ENCODE results near the gene IQCE. TPM values are rescaled to one million over a fixed set of nuclear protein-coding genes. Genes with fewer than 3 reads are reported as not detected.

IQCE gene
- total RNA-seq, 4 donors from 2014 or later, result 9.7 to 23.5 (median 15.6) TPM

DNA sequence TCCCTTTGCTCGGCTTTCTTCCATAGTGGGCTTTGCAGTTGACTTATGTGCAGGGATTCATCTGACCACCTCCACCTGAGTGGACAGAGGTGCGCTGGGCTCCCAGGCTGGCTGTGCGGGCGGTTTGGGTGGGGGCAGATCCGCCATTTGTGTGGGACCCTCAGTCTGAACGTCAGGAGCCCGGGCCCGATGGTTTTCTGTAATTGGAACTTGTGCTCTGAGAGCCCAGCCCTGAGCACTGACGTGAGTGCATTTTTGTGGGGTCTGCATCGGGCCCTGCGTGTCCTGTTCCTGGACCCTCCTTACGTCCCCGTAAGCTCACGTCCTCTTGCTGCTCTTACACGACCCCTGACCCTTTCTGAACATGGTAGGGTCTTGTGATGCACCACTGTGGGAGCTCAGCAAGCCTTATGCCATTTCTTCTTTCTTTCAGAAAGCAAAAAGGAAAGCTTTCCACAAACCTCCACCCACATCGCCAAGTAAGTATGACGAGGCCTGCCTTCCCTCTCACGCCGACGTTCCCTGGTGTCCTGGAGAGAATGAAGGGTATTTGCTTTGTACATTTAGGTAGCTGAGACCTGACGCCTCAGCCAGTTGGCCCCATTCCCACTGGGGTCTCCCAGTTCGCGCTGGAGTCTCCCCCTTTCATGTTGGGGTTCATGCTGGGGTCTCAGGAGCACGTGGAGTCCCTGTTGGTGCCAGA is 9.9 kb downstream of the IQCE start:
- Histone ChIP-seq H3K27ac (no peak overlapping the region), H3K27me3 (no peaks in the 10 kb centered on the region), H3K36me3 (peaks cover 0 to 27% of the 10 kb centered on the region in 2 donors), H3K4me1 (peaks cover 0 to 19% (median 4%) of the 10 kb centered on the region in 3 donors), H3K4me3 (no peak overlapping the region), H3K9me3 (no peaks in the 10 kb centered on the region)
- TF ChIP-seq POLR2A (IDR thresholded peaks at IDR 0.05) (no peak), EP300 (IDR thresholded peaks at IDR 0.05) (no peak), POLR2AphosphoS5 (IDR thresholded peaks at IDR 0.05) (no peak), CTCF (IDR thresholded peaks at IDR 0.05) (no peak)
- WGBS, 2 donors (ENCODE audit: low coverage in 1 of 2), result 82 to 92% methylated on average over 6 to 15 of the region's 24 CpGs
- no peak for ATAC-seq

DNA sequence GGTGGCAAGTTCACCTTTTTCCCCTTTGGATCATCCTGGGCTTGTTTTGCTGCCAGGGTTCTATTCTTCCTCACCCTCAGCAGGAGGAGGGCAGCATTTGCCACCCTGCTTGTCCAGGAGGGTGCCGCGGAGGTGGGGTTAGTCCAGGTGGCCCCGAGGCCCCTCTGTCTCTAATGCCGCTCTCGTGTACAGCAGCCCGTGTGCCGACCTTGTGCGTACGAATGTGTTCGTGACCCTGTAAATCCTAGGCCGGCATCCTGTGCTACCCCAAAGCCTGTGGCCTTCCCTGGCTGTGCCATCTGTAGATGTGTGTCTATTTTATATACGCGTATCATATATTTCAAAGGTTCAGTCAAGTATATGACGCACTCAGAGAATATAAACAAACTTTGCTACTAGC is 10.6 kb downstream of the IQCE start:
- no peak overlapping the region for H3K27ac ChIP-seq
- no peak for ATAC-seq
- 94 to 96% methylated on average over 3 to 13 of the region's 14 CpGs for WGBS, 2 donors (ENCODE audit: low coverage in 1 of 2)
- peaks cover 0 to 19% (median 4%) of the 10 kb centered on the region in 3 donors for H3K4me1 ChIP-seq
- no peaks in the 10 kb centered on the region for H3K9me3 ChIP-seq
- no peaks in the 10 kb centered on the region for H3K27me3 ChIP-seq
- TF ChIP-seq EP300 (IDR thresholded peaks at IDR 0.05), result no peak
- TF ChIP-seq POLR2A (IDR thresholded peaks at IDR 0.05), result no peak
- no peak for TF ChIP-seq CTCF (IDR thresholded peaks at IDR 0.05)
- no peak overlapping the region for H3K4me3 ChIP-seq
- H3K36me3 ChIP-seq, result peaks cover 0 to 34% of the 10 kb centered on the region in 2 donors

- Histone ChIP-seq H3K9me3 (no peaks in the 10 kb centered on the region), H3K4me3 (no peak overlapping the region), H3K27ac (no peak overlapping the region), H3K4me1 (peaks cover 0 to 19% (median 4%) of the 10 kb centered on the region in 3 donors), H3K27me3 (no peaks in the 10 kb centered on the region), H3K36me3 (peaks cover 0 to 40% of the 10 kb centered on the region in 2 donors)
- TF ChIP-seq EP300 (IDR thresholded peaks at IDR 0.05) (no peak), POLR2A (IDR thresholded peaks at IDR 0.05) (no peak), CTCF (IDR thresholded peaks at IDR 0.05) (no peak), POLR2AphosphoS5 (IDR thresholded peaks at IDR 0.05) (no peak)
- 52 to 71% methylated on average over 8 to 10 of the region's 16 CpGs for WGBS, 2 donors (ENCODE audit: low coverage in 1 of 2)
- ATAC-seq, result no peak
Measured at GRCh38 chr7:2570021-2570420, 11.2 kb downstream of the IQCE start.

GRCh38 chr7:2571409-2571808 is 12.6 kb downstream of the IQCE start:
- Histone ChIP-seq H3K4me3 (no peak overlapping the region), H3K4me1 (peaks cover 0 to 19% (median 4%) of the 10 kb centered on the region in 3 donors), H3K27ac (no peak overlapping the region), H3K9me3 (no peaks in the 10 kb centered on the region), H3K27me3 (no peaks in the 10 kb centered on the region), H3K36me3 (peaks cover 0 to 54% of the 10 kb centered on the region in 2 donors)
- 87 to 94% methylated on average over 6 to 10 of the region's 15 CpGs for WGBS, 2 donors (ENCODE audit: low coverage in 1 of 2)
- no peak for TF ChIP-seq CTCF (IDR thresholded peaks at IDR 0.05)
- no peak for ATAC-seq

DNA sequence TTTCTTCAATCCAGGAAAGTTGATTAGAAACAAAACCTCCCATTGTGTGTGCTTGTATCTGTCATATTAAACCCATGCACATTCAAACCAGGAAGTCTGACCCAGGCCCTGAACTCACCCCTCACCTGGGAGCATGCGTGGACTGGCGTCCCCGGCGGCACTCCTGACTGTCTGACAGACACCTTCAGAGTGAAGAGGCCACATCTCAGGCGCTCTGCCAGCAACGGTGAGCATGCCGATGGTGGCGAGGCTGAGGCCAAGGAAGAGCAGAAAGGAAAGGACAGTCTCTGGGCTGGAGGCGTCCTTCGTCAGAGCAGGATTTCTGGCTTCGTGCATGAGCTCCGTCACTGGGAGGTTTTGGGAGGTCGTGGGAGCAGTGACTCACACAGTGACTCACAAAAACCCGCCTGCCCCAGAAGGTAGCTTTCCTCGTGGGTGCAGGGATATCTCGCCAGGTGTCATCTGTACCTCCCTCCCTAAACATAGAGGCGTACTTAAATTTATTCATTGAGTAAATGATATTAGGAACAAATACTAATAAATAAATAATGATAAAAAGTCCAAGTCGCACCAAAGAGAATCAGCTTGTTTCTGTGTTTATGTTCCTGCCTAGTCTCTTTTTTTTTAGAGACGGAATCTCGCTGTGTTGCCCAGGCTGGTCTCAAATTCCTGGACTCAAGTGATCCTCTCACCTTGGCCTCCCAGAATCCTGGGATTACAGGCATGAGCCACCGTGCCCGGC is 13.5 kb downstream of the IQCE start:
- Histone ChIP-seq H3K9me3 (no peaks in the 10 kb centered on the region), H3K4me3 (no peak overlapping the region), H3K27ac (no peak overlapping the region), H3K4me1 (peaks cover 0 to 11% (median 2%) of the 10 kb centered on the region in 3 donors), H3K36me3 (peaks cover 0 to 55% of the 10 kb centered on the region in 2 donors), H3K27me3 (no peaks in the 10 kb centered on the region)
- 73 to 78% methylated on average over 4 to 17 of the region's 22 CpGs for WGBS, 2 donors (ENCODE audit: low coverage in 1 of 2)
- TF ChIP-seq CTCF (IDR thresholded peaks at IDR 0.05) (no peak), EP300 (IDR thresholded peaks at IDR 0.05) (no peak), POLR2A (IDR thresholded peaks at IDR 0.05) (no peak), POLR2AphosphoS5 (IDR thresholded peaks at IDR 0.05) (no peak)
- no peak for ATAC-seq

All from gastroesophageal sphincter (tissue), 4 donors.